Stomach (tissue), 4 donors: ENCODE measurements around the gene EGFL6.

ENCODE experiments used
- CTCF ChIP-seq, 7 experiments: fragments of 450-650 bp in 4 of 7; fragments of 200-600 bp in 3 of 7; sonication (generic) in 3 of 7; IDR thresholded peaks; one replicate each; pipeline ENCODE4 v1.5.1; 2016 to 2019; ENCODE audit warnings: antibody characterized with exemption in 7 of 7, control low read depth in 2 of 7, mild to moderate bottlenecking in 1 of 7
- EP300 ChIP-seq: sonication (generic); formaldehyde crosslinking; IDR thresholded peaks from one replicate; pipeline ENCODE4 v1.6.1; 2017; ENCODE audit warnings: antibody characterized with exemption
- POLR2A ChIP-seq, 4 donors: fragments of 450-650 bp; IDR thresholded peaks; one replicate each; pipeline ENCODE4 v1.6.1; 2016; ENCODE audit warnings: antibody characterized with exemption in 4 of 4, control low read depth in 2 of 4, mild to moderate bottlenecking in 1 of 4, moderate library complexity in 1 of 4
- POLR2AphosphoS5 ChIP-seq, 3 donors: sonication (generic); formaldehyde crosslinking; IDR thresholded peaks; one replicate each; pipeline ENCODE4 v1.6.1; 2016; ENCODE audit warnings: antibody characterized with exemption in 3 of 3

GRCh38 chrX:13570261-13570605 is 832 bp downstream of the EGFL6 start:
- no peak for TF ChIP-seq POLR2A (IDR thresholded peaks at IDR 0.05)
- TF ChIP-seq POLR2AphosphoS5 (IDR thresholded peaks at IDR 0.05) = no peak
- no peak for TF ChIP-seq CTCF (IDR thresholded peaks at IDR 0.05)
- no peak for TF ChIP-seq EP300
